ENCODE results near the gene MED12L. TPM values are rescaled to one million over a fixed set of nuclear protein-coding genes. Genes with fewer than 3 reads are reported as not detected.
"Not testable (repeated sequence)": the region's sequence is repeated elsewhere in the genome, so short reads cannot be mapped to it uniquely, and the experiment has no call there.

Gene MED12L
- total and polyA plus RNA-seq, 9 donors: 0.15 to 2.4 (median 0.75) TPM

- no peaks in the 10 kb centered on the region for H3K9me3 ChIP-seq
- H3K4me3 ChIP-seq: no peak overlapping the region
- intact Hi-C loops (cut with DNase I): loop anchor here (2.0 to 10.0 kb wide), 3 partner anchors 54 to 56 kb away; no protein-coding TSS in a partner anchor
- DNase-seq: no peak
- no peak overlapping the region for H3K27ac ChIP-seq
- WGBS, 3 donors: 21 to 50% (median 29%) methylated on average over 1 of the region's 1 CpG
- H3K36me3 ChIP-seq: no peaks in the 10 kb centered on the region
- TF ChIP-seq CTCF (IDR thresholded peaks at IDR 0.05): no peak
- no peak for TF ChIP-seq POLR2A (IDR thresholded peaks at IDR 0.05)
- no peak for TF ChIP-seq EP300 (IDR thresholded peaks at IDR 0.05)
- H3K27me3 ChIP-seq: no peaks in the 10 kb centered on the region
- peaks cover 3% of the 10 kb centered on the region for H3K4me1 ChIP-seq (ENCODE audit: insufficient read depth)
Observed at GRCh38 chr3:151228666-151229040, 143.2 kb downstream of the MED12L start.

GRCh38 chr3:151230646-151231045 lies 145.2 kb downstream of the MED12L start:
- no peak for DNase-seq
- H3K9me3 ChIP-seq: no peaks in the 10 kb centered on the region
- no peaks in the 10 kb centered on the region for H3K27me3 ChIP-seq
- TF ChIP-seq CTCF (IDR thresholded peaks at IDR 0.05) (no peak), EP300 (IDR thresholded peaks at IDR 0.05) (no peak), POLR2A (IDR thresholded peaks at IDR 0.05) (no peak)
- no peak overlapping the region for H3K4me3 ChIP-seq
- H3K27ac ChIP-seq: no peak overlapping the region
- H3K36me3 ChIP-seq: no peaks in the 10 kb centered on the region
- H3K4me1 ChIP-seq (ENCODE audit: insufficient read depth): peaks cover 3% of the 10 kb centered on the region
- 57 to 63% (median 61%) methylated on average over 4 of the region's 4 CpGs for WGBS, 3 donors
- intact Hi-C loops (cut with DNase I): no loop called here

GRCh38 chr3:151232403-151232802 lies 146.9 kb downstream of the MED12L start:
- H3K4me1 ChIP-seq (ENCODE audit: insufficient read depth); DNase-seq; H3K9me3 ChIP-seq; H3K27ac ChIP-seq; H3K27me3 ChIP-seq; H3K4me3 ChIP-seq; intact Hi-C loops (cut with DNase I); H3K36me3 ChIP-seq: not testable (repeated sequence)

GRCh38 chr3:151232991-151233390 lies 147.5 kb downstream of the MED12L start:
- no peak for TF ChIP-seq POLR2A (IDR thresholded peaks at IDR 0.05)
- TF ChIP-seq CTCF (IDR thresholded peaks at IDR 0.05): no peak
- DNase-seq: no peak
- intact Hi-C loops (cut with DNase I): no loop called here
- WGBS, 3 donors: 93 to 96% (median 95%) methylated on average over 4 of the region's 4 CpGs
- no peaks in the 10 kb centered on the region for H3K9me3 ChIP-seq
- no peak overlapping the region for H3K4me3 ChIP-seq
- peaks cover 2% of the 10 kb centered on the region for H3K4me1 ChIP-seq (ENCODE audit: insufficient read depth)
- no peaks in the 10 kb centered on the region for H3K27me3 ChIP-seq
- H3K36me3 ChIP-seq: no peaks in the 10 kb centered on the region
- no peak overlapping the region for H3K27ac ChIP-seq

GRCh38 chr3:151234825-151235224 lies 149.4 kb downstream of the MED12L start:
- DNase-seq: no peak
- intact Hi-C loops (cut with DNase I): no loop called here
- Histone ChIP-seq H3K27ac (no peak overlapping the region), H3K36me3 (no peaks in the 10 kb centered on the region), H3K9me3 (no peaks in the 10 kb centered on the region), H3K4me3 (no peak overlapping the region), H3K27me3 (no peaks in the 10 kb centered on the region), H3K4me1 (ENCODE audit: insufficient read depth) (no peaks in the 10 kb centered on the region)
- TF ChIP-seq EP300 (IDR thresholded peaks at IDR 0.05) (no peak), POLR2A (IDR thresholded peaks at IDR 0.05) (no peak), CTCF (IDR thresholded peaks at IDR 0.05) (no peak)
- 82 to 95% (median 90%) methylated on average over 6 of the region's 6 CpGs for WGBS, 3 donors

All from ovary (tissue), 9 donors.